Gastrocnemius medialis (tissue), 4 donors: ENCODE measurements around the gene COL6A3.

Source experiments
- CTCF ChIP-seq, 5 experiments: fragments of 450-650 bp in 3 of 5; fragments of 200-600 bp in 2 of 5; sonication (generic) in 2 of 5; IDR thresholded peaks in 4 of 5; conservative IDR thresholded peaks in 1 of 5; 1 replicate in 4 of 5; 2 replicates in 1 of 5; pipeline ENCODE4 v1.5.1; 2016 to 2019; ENCODE audit warnings: antibody characterized with exemption in 5 of 5, mild to moderate bottlenecking in 3 of 5, moderate library complexity in 3 of 5
- POLR2A ChIP-seq, 2 donors: fragments of 450-650 bp; IDR thresholded peaks; one replicate each; pipeline ENCODE4 v1.6.1; 2017; ENCODE audit warnings: antibody characterized with exemption in 2 of 2, mild to moderate bottlenecking in 2 of 2, moderate library complexity in 2 of 2

GRCh38 chr2:237280229-237280628 is 133.7 kb downstream of the COL6A3 start:
- TF ChIP-seq POLR2A (IDR thresholded peaks at IDR 0.05) = no peak
- no peak for TF ChIP-seq CTCF (IDR thresholded peaks at IDR 0.05 in 4 of 5, conservative IDR thresholded peaks at IDR 0.05 in 1 of 5)
